A549 treated with dexamethasone at 1 μM for 4 hours (cell line): Measurements from ENCODE around the gene RNF225. TPM values are rescaled to one million over a fixed set of nuclear protein-coding genes. Genes with fewer than 3 reads are reported as not detected.

Experiments
- total RNA-seq: library from RNA; stranded (reverse); fragments of 200-300 nt; extraction: Qiagen RNA extraction; gene quantifications from 5 replicates; pipeline ENCODE4 v1.2.3, GENCODE V29; 2022

Gene RNF225
- 0.11 to 0.19 TPM (median 0.17 TPM) in 3 of 5 replicates, not detected in the others for total RNA-seq

GRCh38 chr19:58395220-58395978 is at the start of gene RNF225:
RNF225 (plus strand) TSS chr19:58395656; CDS start chr19:58396090, 434 bp downstream.

GRCh38 chr19:58352760-58353671 is 42.4 kb upstream of the RNF225 start, which contains the start of gene A1BG:
A1BG (minus strand) TSS chr19:58353492; CDS start chr19:58353437, 55 bp downstream.

DNA sequence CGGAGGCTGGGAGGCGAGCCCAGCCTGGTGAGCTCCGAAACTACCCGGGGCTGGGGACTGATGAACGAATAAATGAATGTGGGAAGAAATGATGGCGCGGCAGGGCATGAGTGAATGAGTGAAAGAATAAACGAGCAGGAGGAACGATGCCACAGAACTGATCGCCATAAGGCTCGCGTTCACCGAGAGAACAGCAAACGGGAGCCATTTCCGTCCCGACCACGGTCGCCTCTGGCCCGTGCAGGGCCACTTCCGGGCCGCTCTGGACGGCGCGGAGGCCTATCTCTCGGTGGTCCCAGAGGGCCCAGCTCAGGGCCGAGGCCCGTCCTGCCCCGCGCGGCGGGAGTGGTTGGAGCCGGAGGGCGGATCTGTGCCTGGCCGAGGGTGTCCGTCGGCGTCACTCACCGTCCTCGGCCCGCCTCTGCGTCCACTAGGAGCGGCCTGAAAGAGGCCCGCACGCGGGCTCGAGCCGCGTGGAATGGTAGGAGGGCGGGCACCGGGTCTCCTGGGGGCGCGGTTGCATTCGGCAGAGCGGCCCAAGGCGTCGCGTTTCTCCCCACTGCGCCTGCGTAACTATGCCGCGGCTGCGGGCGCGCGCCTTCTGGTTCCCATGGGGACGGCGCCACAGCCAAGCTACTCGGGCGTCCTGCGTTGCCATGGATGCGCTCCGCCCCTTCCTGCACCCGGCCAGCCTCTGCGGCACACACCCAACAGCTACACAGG is 33.0 kb upstream of the RNF225 start, which contains the start of gene ZNF497:
ZNF497 (minus strand) TSS at position 480 of the 723 bp plus-strand sequence. CDS start 5,116 bp downstream, outside the sequence.

GRCh38 chr19:58380662-58381459 is 14.6 kb upstream of the RNF225 start, which contains the start of gene ZNF837:
ZNF837 (minus strand) TSS chr19:58381030; CDS start chr19:58369332, 11,698 bp downstream.

GRCh38 chr19:58386576-58387337 is 8.7 kb upstream of the RNF225 start, which contains the start of gene RPS5:
RPS5 (plus strand) TSS chr19:58387269; CDS start chr19:58388138, 869 bp downstream.

DNA sequence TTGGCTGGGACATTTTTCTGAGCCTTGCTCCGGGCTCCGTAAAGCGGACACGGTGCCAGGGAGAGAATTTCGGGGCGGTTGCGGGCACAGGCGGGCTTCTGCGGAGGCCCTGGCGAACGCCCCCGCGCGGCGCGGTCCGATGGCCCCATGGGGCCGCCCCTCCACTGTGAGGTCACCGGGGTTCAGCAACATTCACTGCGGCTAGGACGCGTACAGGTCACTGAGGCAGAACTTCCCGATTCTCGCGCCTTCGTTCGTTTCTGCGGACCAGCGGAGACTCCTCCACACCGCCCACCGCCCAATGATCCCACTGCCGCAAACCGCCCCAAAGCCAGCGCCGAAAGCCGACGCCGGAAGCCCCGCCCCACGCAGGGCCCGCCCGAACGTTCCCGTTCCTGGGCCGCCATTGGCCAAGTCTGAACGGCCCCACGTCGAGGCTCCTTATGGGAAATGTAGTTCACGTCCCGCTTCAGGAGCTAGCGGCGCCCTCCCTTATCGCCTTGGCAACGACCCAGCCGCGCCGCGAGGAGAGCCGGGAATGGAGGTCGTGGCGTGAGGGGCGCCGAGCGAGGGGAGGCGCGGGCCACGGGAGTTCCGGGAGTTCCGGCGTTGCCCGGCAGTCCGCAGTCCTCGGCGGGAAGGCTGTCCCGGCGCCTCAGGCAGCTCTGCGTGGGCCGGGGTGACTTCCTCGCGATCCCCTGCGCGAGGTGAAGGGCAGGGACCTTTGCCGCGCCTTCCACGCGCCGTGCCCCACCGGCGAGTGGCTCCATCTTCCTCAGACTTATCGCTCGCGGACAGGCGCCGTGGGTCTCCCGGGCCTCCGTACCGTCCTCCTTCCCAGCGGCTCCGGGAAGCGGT is 12.9 kb downstream of the RNF225 start, which contains the start of gene ZNF584:
ZNF584 (plus strand) TSS at position 498 of the 858 bp plus-strand sequence. CDS start 499 bp downstream, outside the sequence.

GRCh38 chr19:58439576-58440554 is 44.4 kb downstream of the RNF225 start, which contains the start of gene ZNF132:
ZNF132 (minus strand) TSS chr19:58440153; CDS start chr19:58439821, 332 bp downstream.

Other genes starting within 250 kb of the RNF225 start
- 2.7 to 3.5 TPM (median 3.2 TPM) in 5 replicates for gene ZNF329, start 244.9 kb upstream of the RNF225 start, total RNA-seq
- 12.1 to 13.7 TPM (median 13.0 TPM) in 5 replicates for gene ZNF274, start 212.6 kb upstream of the RNF225 start, total RNA-seq
- 11.2 to 18.7 TPM (median 17.9 TPM) in 5 replicates for gene ZNF544, start 166.7 kb upstream of the RNF225 start, total RNA-seq
- 1.2 to 1.5 TPM (median 1.3 TPM) in 5 replicates for gene ZNF8, start 116.7 kb upstream of the RNF225 start, total RNA-seq
- gene ERVK3-1, start 90.3 kb upstream of the RNF225 start, total RNA-seq: 89.6 to 105 TPM (median 92.7 TPM) in 5 replicates
- 2.5 to 3.2 TPM (median 2.9 TPM) in 5 replicates for gene ZSCAN22, start 68.7 kb upstream of the RNF225 start, total RNA-seq
- 8.6 to 11.0 TPM (median 10.2 TPM) in 5 replicates for gene A1BG, start 42.2 kb upstream of the RNF225 start, total RNA-seq
- 0.74 to 1.6 TPM (median 1.1 TPM) in 5 replicates for gene ZNF497, start 32.9 kb upstream of the RNF225 start, total RNA-seq
- 0.86 to 1.5 TPM (median 1.2 TPM) in 5 replicates for gene ZNF837, start 14.6 kb upstream of the RNF225 start, total RNA-seq
- 1,918 to 2,176 TPM (median 2,046 TPM) in 5 replicates for gene RPS5, start 8.4 kb upstream of the RNF225 start, total RNA-seq
- gene ZNF584, start 13.0 kb downstream of the RNF225 start, total RNA-seq: 17.0 to 19.0 TPM (median 18.4 TPM) in 5 replicates
- 0.08 to 0.14 TPM (median 0.09 TPM) in 5 replicates for gene ZNF132, start 44.5 kb downstream of the RNF225 start, total RNA-seq
- 5.5 to 7.9 TPM (median 7.5 TPM) in 5 replicates for gene ZNF324B, start 56.0 kb downstream of the RNF225 start, total RNA-seq
- 8.1 to 10.5 TPM (median 10.2 TPM) in 5 replicates for gene ZNF324, start 71.4 kb downstream of the RNF225 start, total RNA-seq
- gene ZNF446, start 80.7 kb downstream of the RNF225 start, total RNA-seq: 9.8 to 12.3 TPM (median 11.4 TPM) in 5 replicates
- 20.1 to 31.2 TPM (median 26.7 TPM) in 5 replicates for gene SLC27A5, start 116.3 kb downstream of the RNF225 start, total RNA-seq
- gene ZBTB45, start 124.2 kb downstream of the RNF225 start, total RNA-seq: 11.1 to 22.6 TPM (median 21.3 TPM) in 5 replicates
- gene TRIM28, start 148.4 kb downstream of the RNF225 start, total RNA-seq: 620 to 956 TPM (median 843 TPM) in 5 replicates
- 195 to 225 TPM (median 204 TPM) in 5 replicates for gene CHMP2A, start 159.4 kb downstream of the RNF225 start, total RNA-seq
- gene UBE2M, start 163.0 kb downstream of the RNF225 start, total RNA-seq: 131 to 164 TPM (median 141 TPM) in 5 replicates
- gene MZF1, start 177.7 kb downstream of the RNF225 start, total RNA-seq: 6.6 to 15.0 TPM (median 12.8 TPM) in 5 replicates